Glutamatergic neuron (in vitro differentiated cells): ENCODE measurements around the gene HAPLN2. TPM values are rescaled to one million over a fixed set of nuclear protein-coding genes. Genes with fewer than 3 reads are reported as not detected.

Source experiments
- DNase-seq: peaks from one replicate; pipeline ENCODE4 v3.0.0; 2022
- H3K27ac Mint-ChIP-seq: one replicate; pipeline ENCODE4 v1.8.0; 2020; ENCODE audit warnings: mild to moderate bottlenecking, mixed read lengths, inconsistent platforms; ENCODE audit not compliant: unreplicated experiment
- H3K27me3 Mint-ChIP-seq: one replicate; pipeline ENCODE4 v1.8.0; 2020; ENCODE audit warnings: mild to moderate bottlenecking, moderate library complexity, mixed read lengths, inconsistent platforms; ENCODE audit not compliant: unreplicated experiment
- H3K36me3 Mint-ChIP-seq: one replicate; pipeline ENCODE4 v1.8.0; 2020; ENCODE audit warnings: mild to moderate bottlenecking, mixed read lengths, inconsistent platforms; ENCODE audit not compliant: unreplicated experiment
- H3K4me1 Mint-ChIP-seq: one replicate; pipeline ENCODE4 v1.8.0; 2020; ENCODE audit warnings: mild to moderate bottlenecking, low read depth, mixed read lengths, inconsistent platforms; ENCODE audit not compliant: unreplicated experiment
- H3K4me3 Mint-ChIP-seq: one replicate; pipeline ENCODE4 v1.8.0; 2020; ENCODE audit warnings: mild to moderate bottlenecking, mixed read lengths, inconsistent platforms; ENCODE audit not compliant: unreplicated experiment
- H3K9me3 Mint-ChIP-seq: one replicate; pipeline ENCODE4 v1.8.0; 2020; ENCODE audit warnings: mild to moderate bottlenecking, moderate library complexity, mixed read lengths, inconsistent platforms; ENCODE audit not compliant: unreplicated experiment
- CTCF ChIP-seq: fragments of 200-600 bp; sonication (generic); IDR thresholded peaks from one replicate; pipeline ENCODE4 v1.5.0; 2021; ENCODE audit not compliant: partially characterized antibody, unreplicated experiment
- total RNA-seq: library from RNA; stranded (reverse); fragmentation: NEBNext Ultra II Directional; extraction: Animal tissue kit (Norgen Biotek cat#: 25700); gene quantifications from one replicate; pipeline ENCODE4 v1.2.1, GENCODE V29; 2021; ENCODE audit not compliant: unreplicated experiment

Gene HAPLN2
- total RNA-seq, 1 donor from 2014 or later = 0.71 TPM

- H3K36me3 Mint-ChIP-seq = no peaks in the 10 kb centered on the region
- TF ChIP-seq CTCF = no peak
- peaks cover 53% of the 10 kb centered on the region for H3K4me1 Mint-ChIP-seq
- peaks cover 21% of the 10 kb centered on the region for H3K27me3 Mint-ChIP-seq
- H3K4me3 Mint-ChIP-seq = no peak overlapping the region
- peak overlapping the region; percentile 52 for H3K27ac Mint-ChIP-seq
- DNase-seq = no peak
- peaks cover 14% of the 10 kb centered on the region for H3K9me3 Mint-ChIP-seq
Observed at GRCh38 chr1:156657741-156658319, 38.6 kb downstream of the HAPLN2 start.

GRCh38 chr1:156658496-156658895 lies 39.3 kb downstream of the HAPLN2 start:
- H3K4me1 Mint-ChIP-seq = peaks cover 53% of the 10 kb centered on the region
- no peak overlapping the region for H3K4me3 Mint-ChIP-seq
- peaks cover 19% of the 10 kb centered on the region for H3K27me3 Mint-ChIP-seq
- H3K27ac Mint-ChIP-seq = no peak overlapping the region
- no peak for TF ChIP-seq CTCF
- H3K36me3 Mint-ChIP-seq = no peaks in the 10 kb centered on the region
- H3K9me3 Mint-ChIP-seq = peaks cover 12% of the 10 kb centered on the region
- DNase-seq = no peak

- H3K4me1 Mint-ChIP-seq = peaks cover 54% of the 10 kb centered on the region
- no peak overlapping the region for H3K27ac Mint-ChIP-seq
- H3K4me3 Mint-ChIP-seq = peak overlapping the region; percentile 75
- H3K9me3 Mint-ChIP-seq = peaks cover 12% of the 10 kb centered on the region
- peaks cover 19% of the 10 kb centered on the region for H3K27me3 Mint-ChIP-seq
- no peak for DNase-seq
- no peaks in the 10 kb centered on the region for H3K36me3 Mint-ChIP-seq
- no peak for TF ChIP-seq CTCF
Observed at GRCh38 chr1:156658945-156659574, 39.8 kb downstream of the HAPLN2 start.

- peak overlapping the region; percentile 48 for H3K27ac Mint-ChIP-seq
- peaks cover 8% of the 10 kb centered on the region for H3K9me3 Mint-ChIP-seq
- DNase-seq = no peak
- TF ChIP-seq CTCF = no peak
- H3K36me3 Mint-ChIP-seq = no peaks in the 10 kb centered on the region
- peaks cover 55% of the 10 kb centered on the region for H3K4me1 Mint-ChIP-seq
- peaks cover 18% of the 10 kb centered on the region for H3K27me3 Mint-ChIP-seq
- peak overlapping the region; percentile 75 for H3K4me3 Mint-ChIP-seq
Observed at GRCh38 chr1:156659661-156659987, 40.4 kb downstream of the HAPLN2 start.

- peak; percentile 99 for DNase-seq
- Mint-ChIP-seq H3K36me3 (no peaks in the 10 kb centered on the region), H3K4me1 (peaks cover 52% of the 10 kb centered on the region), H3K27ac (peak overlapping the region; percentile 92), H3K9me3 (peaks cover 5% of the 10 kb centered on the region), H3K4me3 (peak overlapping the region; percentile 82), H3K27me3 (peaks cover 16% of the 10 kb centered on the region)
- peak; percentile 96 for TF ChIP-seq CTCF
Observed at GRCh38 chr1:156659988-156660751, 41.0 kb downstream of the HAPLN2 start.
